Activated T-cell treated with anti-CD3 and anti-CD28 coated beads for 24 hours (primary cell): ENCODE results near the gene PON3.

Experiments used
- DNase-seq: peaks from one replicate; pipeline ENCODE4 v3.0.0-alpha.2; 2020; ENCODE audit warnings: low read depth

Gene PON3

GRCh38 chr7:95340491-95340890 lies 55.7 kb downstream of the PON3 start:
- no peak for DNase-seq

GRCh38 chr7:95338832-95339231 lies 57.3 kb downstream of the PON3 start:
- DNase-seq, result no peak

GRCh38 chr7:95335093-95335492 lies 61.1 kb downstream of the PON3 start:
- DNase-seq, result no peak

GRCh38 chr7:95334447-95334846 lies 61.7 kb downstream of the PON3 start:
- no peak for DNase-seq

- no peak for DNase-seq
Measured at GRCh38 chr7:95330961-95331337, 65.2 kb downstream of the PON3 start.

- DNase-seq, result no peak
Measured at GRCh38 chr7:95330204-95330960, 65.8 kb downstream of the PON3 start.

GRCh38 chr7:95327356-95327755 lies 68.8 kb downstream of the PON3 start:
- no peak for DNase-seq

GRCh38 chr7:95324431-95324830 lies 71.7 kb downstream of the PON3 start, which contains the start of gene PON1:
PON1 (minus strand) TSS chr7:95324532; CDS start chr7:95324475, 57 bp downstream.
- DNase-seq, result no peak

- no peak for DNase-seq
Measured at GRCh38 chr7:95323410-95324129, 72.6 kb downstream of the PON3 start.

GRCh38 chr7:95322854-95323253 lies 73.3 kb downstream of the PON3 start:
- no peak for DNase-seq

GRCh38 chr7:95322396-95322795 lies 73.8 kb downstream of the PON3 start:
- no peak for DNase-seq

- DNase-seq, result no peak
Measured at GRCh38 chr7:95321720-95322119, 74.5 kb downstream of the PON3 start.

- no peak for DNase-seq
Measured at GRCh38 chr7:95320651-95321050, 75.5 kb downstream of the PON3 start.

- no peak for DNase-seq
Measured at GRCh38 chr7:95319570-95319969, 76.6 kb downstream of the PON3 start.

- DNase-seq, result no peak
Measured at GRCh38 chr7:95318501-95319100, 77.6 kb downstream of the PON3 start.

- DNase-seq, result no peak
Measured at GRCh38 chr7:95317966-95318365, 78.2 kb downstream of the PON3 start.

- DNase-seq, result no peak
Measured at GRCh38 chr7:95317546-95317945, 78.6 kb downstream of the PON3 start.

GRCh38 chr7:95316588-95316987 lies 79.6 kb downstream of the PON3 start:
- no peak for DNase-seq

GRCh38 chr7:95312561-95312960 lies 83.6 kb downstream of the PON3 start:
- DNase-seq, result no peak

GRCh38 chr7:95311389-95311788 lies 84.8 kb downstream of the PON3 start:
- no peak for DNase-seq

GRCh38 chr7:95309951-95310350 lies 86.2 kb downstream of the PON3 start:
- DNase-seq, result no peak
